PC-3 (cell line): ENCODE measurements around the gene HLA-DOB.

Source experiments
- CTCF ChIP-seq: fragments of 300-600 bp; sonication (generic); conservative IDR thresholded peaks from 2 replicates; pipeline ENCODE4 v1.5.1; 2017; ENCODE audit warnings: antibody characterized with exemption, low read depth, mild to moderate bottlenecking, low read length
- EZH2phosphoT487 ChIP-seq: fragments of 300-600 bp; sonication (generic); IDR thresholded peaks from 2 replicates; pipeline ENCODE4 v1.6.1; 2018; ENCODE audit warnings: mild to moderate bottlenecking, antibody characterized with exemption, low read length, borderline replicate concordance

- TF ChIP-seq CTCF (no peak), EZH2phosphoT487 (no peak)
These were observed 12.7 kb upstream of the HLA-DOB start for GRCh38 chr6:32829495-32829894.
